Hematopoietic multipotent progenitor cell treated with erythropoietin and hydrocortisone succinate and interleukin-3 and kit ligand, for 4 days (in vitro differentiated cells): ENCODE data around the gene PNRC1.

Source experiments
- DNase-seq: peaks from one replicate; pipeline ENCODE4 v3.0.0-alpha.2; 2015

Gene PNRC1

DNA sequence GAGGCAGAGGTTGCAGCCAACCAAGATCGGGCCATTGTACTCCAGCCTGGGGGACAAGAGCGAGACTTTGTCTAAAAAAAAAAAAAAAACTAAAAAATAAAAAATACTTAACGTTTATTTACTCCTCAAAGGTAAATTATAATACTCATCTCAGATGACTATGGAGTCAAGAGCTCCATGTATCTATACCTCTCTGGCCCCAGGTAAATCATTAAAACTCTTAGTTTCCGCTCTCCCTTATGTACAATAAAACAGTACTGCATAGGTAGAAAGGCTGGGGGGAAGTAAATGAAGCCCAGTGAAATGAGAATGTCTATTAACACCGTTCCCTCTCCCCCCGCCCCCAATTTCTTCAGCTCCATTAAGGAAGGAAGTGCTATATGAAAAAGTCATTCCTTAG, 36.2 kb downstream of the PNRC1 start:
- no peak for DNase-seq

DNA sequence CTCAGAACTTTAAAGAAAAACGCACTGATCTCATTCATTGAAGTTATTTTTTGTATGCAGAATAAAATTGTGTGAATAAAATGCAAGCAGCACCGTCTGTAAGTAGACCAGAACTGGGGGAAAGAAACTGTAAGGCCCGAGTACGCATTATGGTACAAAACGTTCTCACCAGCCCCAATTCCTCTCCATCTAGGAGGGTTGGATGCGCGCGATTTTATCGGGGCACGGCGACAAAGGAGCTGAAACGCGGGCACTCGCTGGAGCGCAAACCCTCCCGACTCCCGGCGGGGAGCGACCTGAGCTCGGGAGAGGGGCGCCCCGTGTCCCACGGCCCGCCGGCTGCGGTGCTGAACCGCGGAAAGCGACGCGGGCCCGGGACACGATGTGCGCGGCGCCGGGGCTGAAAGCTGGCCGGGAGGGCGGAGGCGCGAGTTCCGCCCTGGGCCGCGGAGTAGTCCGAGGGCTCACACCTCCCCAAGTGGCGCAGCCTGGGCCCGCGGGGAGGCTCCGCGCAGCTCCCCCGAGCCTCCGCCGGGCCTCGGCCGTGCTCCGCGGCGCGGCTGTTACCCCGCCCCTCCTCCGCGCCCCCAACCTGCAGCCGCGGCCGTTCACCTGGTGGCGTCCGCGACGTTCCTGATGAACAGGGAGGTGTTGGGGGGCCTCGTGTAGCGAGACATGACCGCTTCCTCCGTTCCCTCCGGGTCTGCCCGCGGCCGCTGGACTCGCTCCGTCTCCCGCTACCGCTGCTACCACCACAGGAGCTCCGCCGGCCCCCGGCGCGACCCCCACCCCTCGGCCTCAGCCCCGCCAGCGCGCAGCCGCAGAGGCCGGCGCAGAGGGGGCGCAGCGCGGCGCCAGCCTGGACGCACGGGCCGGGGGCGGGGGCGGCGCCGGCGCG, 36.9 kb downstream of the PNRC1 start, which contains the start of gene SRSF12:
SRSF12 (minus strand) TSS at position 861 of the 898 bp plus-strand sequence; CDS start at position 677, 184 bp downstream.
- DNase-seq = peak; percentile 73

DNA sequence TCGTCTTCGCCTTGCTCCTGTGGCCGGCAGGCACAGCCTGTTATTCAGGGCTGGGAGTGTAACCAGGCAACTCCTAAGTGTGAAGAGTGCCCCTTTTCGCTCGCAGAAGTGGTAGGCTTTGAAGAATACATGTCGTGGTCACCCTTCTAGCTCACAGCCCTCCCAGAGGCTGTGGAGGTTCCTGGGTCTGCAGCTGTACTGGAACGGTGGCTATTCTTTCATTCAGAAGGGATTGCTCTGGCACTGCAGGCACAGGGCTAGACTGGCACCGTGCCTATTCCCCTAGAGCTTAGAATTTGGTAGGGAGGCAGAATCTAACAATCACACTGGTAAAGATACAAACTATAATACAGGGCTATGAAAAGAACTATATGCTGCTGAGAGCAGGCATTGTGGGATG, 38.4 kb downstream of the PNRC1 start:
- peak; percentile 15 for DNase-seq

DNA sequence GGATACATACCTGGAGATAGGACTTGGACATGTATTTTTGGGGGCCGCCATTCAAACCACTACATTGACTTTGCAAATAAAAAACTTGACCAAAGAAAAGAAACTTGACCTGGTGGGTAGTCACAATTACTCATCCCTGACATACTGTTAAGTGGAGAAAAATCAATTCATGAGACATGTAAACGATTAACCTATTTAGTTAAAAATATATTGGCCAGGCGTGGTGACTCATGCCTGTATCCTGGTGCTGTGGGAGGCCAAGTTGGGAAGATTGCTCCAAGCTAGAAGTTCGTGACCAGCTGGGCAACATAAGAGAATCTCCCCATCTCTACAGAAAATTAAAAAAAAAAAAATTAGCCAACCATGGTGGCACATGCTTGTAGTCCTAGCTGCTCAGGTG, 39.8 kb downstream of the PNRC1 start:
- DNase-seq = no peak

DNA sequence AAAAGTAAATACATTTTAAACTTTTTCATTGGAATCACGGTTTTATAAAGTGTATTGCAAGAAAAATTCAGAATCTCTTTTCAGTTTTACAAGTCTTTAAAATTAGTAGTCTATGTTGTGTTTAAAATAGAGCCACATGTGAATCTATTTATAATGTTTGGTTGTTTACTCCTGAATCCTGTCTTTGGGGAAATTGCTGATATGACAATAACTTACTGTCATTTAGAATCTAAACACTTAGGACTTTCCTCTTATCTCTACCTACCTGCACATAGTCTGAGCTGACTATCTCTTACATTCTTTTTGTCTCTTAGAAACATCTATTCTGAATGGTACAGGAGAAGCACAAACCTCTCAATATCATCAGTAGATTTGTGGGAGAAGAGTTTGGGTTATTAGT, 41.4 kb downstream of the PNRC1 start:
- DNase-seq = no peak

DNA sequence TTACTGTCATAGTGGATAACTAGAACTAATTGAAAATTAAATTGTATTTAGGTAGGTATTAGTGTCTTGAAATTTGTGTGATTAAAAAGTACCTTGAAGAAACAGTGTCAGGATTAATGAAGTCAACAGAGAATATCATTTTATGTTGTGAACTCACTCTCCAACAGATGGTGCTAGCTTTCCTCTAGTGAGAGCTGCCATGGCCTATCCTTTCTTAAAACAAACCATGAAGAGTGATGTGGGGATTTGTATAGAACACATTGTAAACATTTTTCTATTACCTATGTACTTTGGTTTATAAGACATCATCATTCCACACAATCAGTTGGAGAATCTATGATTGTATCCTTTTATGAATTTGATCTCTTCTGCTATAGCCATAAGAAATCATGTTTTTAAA, 42.1 kb downstream of the PNRC1 start:
- peak; percentile 85 for DNase-seq

DNA sequence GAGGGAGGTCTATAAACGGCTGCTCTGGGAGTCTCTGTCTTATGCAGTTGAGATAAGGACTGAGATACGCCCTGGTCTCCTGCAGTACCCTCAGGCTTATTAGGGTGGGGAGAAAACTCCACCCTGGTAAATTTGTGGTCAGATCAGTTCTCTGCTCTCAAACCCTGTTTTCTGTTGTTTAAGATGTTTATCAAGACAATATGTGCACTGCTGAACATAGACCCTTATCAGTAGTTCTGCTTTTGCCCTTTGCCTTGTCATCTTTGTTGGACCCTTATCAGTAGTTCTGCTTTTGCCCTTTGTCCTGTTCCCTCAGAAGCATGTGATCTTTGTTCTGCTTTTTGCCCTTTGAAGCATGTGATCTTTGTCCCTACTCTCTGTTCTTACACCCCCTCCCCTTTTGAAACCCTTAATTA, 47.7 kb downstream of the PNRC1 start:
- DNase-seq = peak; percentile 78

DNA sequence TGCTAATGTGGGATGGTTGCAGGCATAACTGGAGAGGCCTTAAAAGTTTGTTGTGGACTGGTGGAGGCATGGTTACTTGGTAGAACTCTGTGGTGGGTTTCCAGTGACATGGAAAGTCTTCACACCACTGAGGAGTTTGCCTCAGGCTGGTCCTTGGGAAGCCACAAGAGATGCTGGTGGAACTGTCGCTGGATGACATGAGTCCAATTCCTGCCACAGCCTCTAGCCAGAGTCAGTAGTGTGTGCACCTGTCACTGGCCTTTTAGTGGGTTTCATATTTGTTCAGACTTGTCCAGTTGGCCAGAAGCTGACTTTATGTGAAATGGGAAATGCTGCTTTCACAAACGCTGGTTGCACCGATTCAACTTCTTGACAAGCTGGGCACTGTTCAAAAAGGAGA, 51.0 kb downstream of the PNRC1 start:
- no peak for DNase-seq

DNA sequence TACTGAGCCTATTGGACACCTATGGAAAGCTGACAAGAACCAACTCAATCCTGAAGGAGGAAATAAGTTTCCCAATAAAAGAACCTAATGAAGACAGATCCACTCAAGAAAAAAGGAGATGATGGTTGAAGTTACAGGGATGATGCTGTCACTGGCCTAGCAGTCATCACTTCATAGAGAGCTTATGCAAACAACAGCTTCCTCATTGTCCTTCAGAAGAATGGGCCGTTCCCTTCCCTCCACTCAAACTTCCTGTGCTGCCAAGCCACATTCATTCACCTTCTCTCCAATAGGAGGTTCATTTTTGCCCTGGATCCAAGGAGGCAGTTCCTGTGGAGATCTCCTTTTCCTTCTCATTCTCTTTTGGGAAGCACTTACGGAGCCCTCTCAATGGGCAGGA, 51.5 kb downstream of the PNRC1 start:
- DNase-seq = no peak

DNA sequence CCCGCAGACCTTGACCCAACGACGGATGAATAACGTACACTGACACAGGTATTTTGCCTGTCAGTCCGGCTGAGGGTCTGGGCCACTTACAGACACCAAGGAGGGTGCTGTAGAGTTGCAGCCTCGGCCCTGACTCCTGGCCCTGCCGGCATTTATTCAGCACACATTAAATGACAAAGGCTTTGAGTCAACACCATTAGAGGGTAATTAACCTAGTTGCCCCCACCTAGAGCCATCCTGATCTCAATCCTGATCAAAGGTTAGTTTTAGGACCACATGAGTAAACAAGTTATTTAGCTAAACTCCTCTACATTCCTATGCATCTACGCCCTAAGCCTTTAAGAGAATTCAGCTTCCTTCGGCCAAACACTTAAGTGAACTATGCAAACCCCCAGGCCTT, 53.4 kb downstream of the PNRC1 start:
- DNase-seq = no peak

DNA sequence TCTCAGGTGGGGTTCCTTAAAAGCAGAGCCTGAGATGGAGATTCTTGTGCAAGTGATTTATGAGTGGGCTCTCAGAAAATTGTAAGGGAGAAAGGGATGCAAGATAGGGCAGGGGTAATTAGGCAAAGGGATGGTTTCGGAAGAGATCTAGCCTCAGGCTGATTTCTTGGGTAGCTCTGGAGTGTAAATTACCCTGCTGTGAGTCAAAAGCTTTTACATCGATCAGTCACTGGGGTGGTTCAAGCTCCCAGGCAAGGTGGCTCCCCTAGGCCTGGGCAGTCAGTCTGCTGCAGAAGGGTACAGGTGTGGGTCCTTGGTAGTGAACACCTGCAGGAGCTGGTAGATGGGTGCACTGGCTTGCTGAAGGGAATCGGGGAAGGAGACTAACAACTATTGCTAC, 54.2 kb downstream of the PNRC1 start:
- no peak for DNase-seq
